GM20000 (cell line): ENCODE data around the gene RTN4R.
"Not testable (repeated sequence)": the region's sequence is repeated elsewhere in the genome, so short reads cannot be mapped to it uniquely, and the experiment has no call there.

Experiments
- DNase-seq: peaks from one replicate; pipeline ENCODE4 v3.0.0; 2012; ENCODE audit warnings: low spot score
- CTCF ChIP-seq: IDR thresholded peaks from 2 replicates; pipeline ENCODE4 v1.5.1; 2012; ENCODE audit warnings: mild to moderate bottlenecking, control low read depth; ENCODE audit errors: extremely low read depth, missing control alignments

RTN4R gene

GRCh38 chr22:20312396-20313191, 44.5 kb upstream of the RTN4R start:
- no peak for TF ChIP-seq CTCF

GRCh38 chr22:20311249-20312062, 43.3 kb upstream of the RTN4R start:
- not testable (repeated sequence) for DNase-seq

More at GRCh38 chr22:20312396-20313191, 44.5 kb upstream of the RTN4R start:
- DNase-seq: no peak

GRCh38 chr22:20310773-20311172, 42.7 kb upstream of the RTN4R start:
- DNase-seq: not testable (repeated sequence)

GRCh38 chr22:20310180-20310579, 42.1 kb upstream of the RTN4R start:
- not testable (repeated sequence) for DNase-seq

GRCh38 chr22:20308806-20309650, 40.9 kb upstream of the RTN4R start:
- not testable (repeated sequence) for DNase-seq

GRCh38 chr22:20307448-20308447, 39.6 kb upstream of the RTN4R start:
- DNase-seq: not testable (repeated sequence)

- DNase-seq: not testable (repeated sequence)
These were observed 38.7 kb upstream of the RTN4R start for GRCh38 chr22:20306646-20307447.

GRCh38 chr22:20305894-20306645, 38.0 kb upstream of the RTN4R start:
- no peak for TF ChIP-seq CTCF
- DNase-seq: no peak

GRCh38 chr22:20305230-20305893, 37.2 kb upstream of the RTN4R start:
- DNase-seq: not testable (repeated sequence)
